H1 (cell line): ENCODE results near the gene GLYR1. TPM values are rescaled to one million over a fixed set of nuclear protein-coding genes. Genes with fewer than 3 reads are reported as not detected.

Experiments used
- BCL11A ChIP-seq, 2 experiments: IDR thresholded peaks; one replicate each; pipeline ENCODE4 v1.6.1; 2011; ENCODE audit warnings: low read depth in 2 of 2, low read length in 2 of 2, mild to moderate bottlenecking in 2 of 2
- CBX5 ChIP-seq: fragments of 300-800, 300-1000 bp; sonication (generic); IDR thresholded peaks from 2 replicates; pipeline ENCODE4 v1.7.1; 2016; ENCODE audit warnings: antibody characterized with exemption, low read length, low read depth
- EP300 ChIP-seq, 2 experiments: IDR thresholded peaks; 1 replicate in 1 of 2; 2 replicates in 1 of 2; pipeline ENCODE4 v1.6.1; 2011 to 2012; ENCODE audit warnings: low read depth in 2 of 2, low read length in 2 of 2, mild to moderate bottlenecking in 2 of 2, borderline replicate concordance in 1 of 2, inconsistent platforms in 1 of 2, moderate library complexity in 1 of 2
- GABPA ChIP-seq: IDR thresholded peaks from 2 replicates; pipeline ENCODE4 v1.6.1; 2011; ENCODE audit warnings: mild to moderate bottlenecking, low read length, moderate library complexity, borderline replicate concordance; ENCODE audit not compliant: insufficient read depth
- KDM5A ChIP-seq: fragments of 200-600 bp; IDR thresholded peaks from 2 replicates; pipeline ENCODE4 v1.7.1; 2012; ENCODE audit warnings: mild to moderate bottlenecking, low read length, inconsistent platforms, mixed read lengths
- MAFK ChIP-seq: IDR thresholded peaks from 2 replicates; pipeline ENCODE4 v1.6.1; 2012; ENCODE audit warnings: low read depth, mild to moderate bottlenecking, improper control_type of control experiment, low read length
- PHF8 ChIP-seq: fragments of 200-600 bp; sonication (generic); conservative IDR thresholded peaks from 2 replicates; pipeline ENCODE4 v1.7.1; 2012; ENCODE audit warnings: low read depth, mild to moderate bottlenecking, inconsistent platforms, low read length, moderate library complexity
- POLR2AphosphoS5 ChIP-seq: IDR thresholded peaks from 2 replicates; pipeline ENCODE4 v1.6.1; 2011; ENCODE audit warnings: low read depth, low read length
- SIN3A ChIP-seq, 2 experiments: IDR thresholded peaks in 1 of 2; conservative IDR thresholded peaks in 1 of 2; 2 replicates each; pipeline ENCODE4 v1.6.1; 2011 to 2012; ENCODE audit warnings: low read length in 2 of 2, improper control_type of control experiment in 1 of 2, low read depth in 1 of 2, mild to moderate bottlenecking in 1 of 2
- TCF12 ChIP-seq: IDR thresholded peaks from 2 replicates; pipeline ENCODE4 v1.6.1; 2011; ENCODE audit warnings: low read depth, mild to moderate bottlenecking, low read length
- polyA plus RNA-seq, 7 experiments: library from polyadenylated mRNA; depleted of rRNA in 3 of 7; stranded (reverse) in 5 of 7; unstranded in 2 of 7; fragments of >200 nt in 5 of 7; fragments of 200-250 nt in 2 of 7; gene quantifications; 1 replicate in 5 of 7; 2 replicates in 1 of 7; 4 replicates in 1 of 7; pipeline versions ENCODE4 v1.2.1 to v1.2.3, GENCODE V29; 2011 to 2013; ENCODE audit warnings: missing spikeins in 2 of 7, mixed read lengths in 2 of 7
- total RNA-seq: library from RNA; stranded (reverse); fragmentation: NEBNext Ultra II Directional; extraction: Animal tissue kit (Norgen Biotek cat#: 25700); gene quantifications from 2 replicates; pipeline ENCODE4 v1.2.1, GENCODE V29; 2021

Gene GLYR1
- total and polyA plus RNA-seq, 2 of the 8 experiments (the other 6 are each of a cell fraction or from before 2014, with no cell fraction given), result 50.2 to 115 TPM

- TF ChIP-seq EP300 (IDR thresholded peaks at IDR 0.05; ENCODE audit: borderline replicate concordance in 1 of 2, low read depth in 2 of 2, low read length in 2 of 2), result no peak
- TF ChIP-seq MAFK, result no peak
- TF ChIP-seq KDM5A, result no peak
- TF ChIP-seq GABPA, result no peak
- no peak; the same call in 1 of the 2 replicates for TF ChIP-seq POLR2AphosphoS5
- no peak for TF ChIP-seq SIN3A (conservative IDR thresholded peaks at IDR 0.05 in 1 of 2, IDR thresholded peaks at IDR 0.05 in 1 of 2; ENCODE audit: low read depth in 1 of 2, low read length in 2 of 2)
- no peak for TF ChIP-seq TCF12
- no peak for TF ChIP-seq PHF8
- TF ChIP-seq BCL11A (IDR thresholded peaks at IDR 0.05; ENCODE audit: low read depth in 2 of 2, low read length in 2 of 2), result no peak
- TF ChIP-seq CBX5, result no peak
- TF ChIP-seq, all 59 proteins: peak for 0
These were observed 38.1 kb upstream of the GLYR1 start (continued) for GRCh38 chr16:4884972-4885874.
